Measurements from ENCODE around the gene IGFBP4. TPM values are rescaled to one million over a fixed set of nuclear protein-coding genes. Genes with fewer than 3 reads are reported as not detected.

IGFBP4 gene
- total RNA-seq, 2 experiments from 2014 or later: 5.6 to 6.5 TPM

- Mint-ChIP-seq H3K9me3 (no peaks in the 10 kb centered on the region), H3K4me1 (no peaks in the 10 kb centered on the region), H3K4me3 (no peak overlapping the region), H3K36me3 (no peaks in the 10 kb centered on the region), H3K27me3 (peaks cover 18% of the 10 kb centered on the region), H3K27ac (no peak overlapping the region)
- no peak for DNase-seq
Observed at GRCh38 chr17:40497695-40498094, 54.4 kb downstream of the IGFBP4 start.

DNA sequence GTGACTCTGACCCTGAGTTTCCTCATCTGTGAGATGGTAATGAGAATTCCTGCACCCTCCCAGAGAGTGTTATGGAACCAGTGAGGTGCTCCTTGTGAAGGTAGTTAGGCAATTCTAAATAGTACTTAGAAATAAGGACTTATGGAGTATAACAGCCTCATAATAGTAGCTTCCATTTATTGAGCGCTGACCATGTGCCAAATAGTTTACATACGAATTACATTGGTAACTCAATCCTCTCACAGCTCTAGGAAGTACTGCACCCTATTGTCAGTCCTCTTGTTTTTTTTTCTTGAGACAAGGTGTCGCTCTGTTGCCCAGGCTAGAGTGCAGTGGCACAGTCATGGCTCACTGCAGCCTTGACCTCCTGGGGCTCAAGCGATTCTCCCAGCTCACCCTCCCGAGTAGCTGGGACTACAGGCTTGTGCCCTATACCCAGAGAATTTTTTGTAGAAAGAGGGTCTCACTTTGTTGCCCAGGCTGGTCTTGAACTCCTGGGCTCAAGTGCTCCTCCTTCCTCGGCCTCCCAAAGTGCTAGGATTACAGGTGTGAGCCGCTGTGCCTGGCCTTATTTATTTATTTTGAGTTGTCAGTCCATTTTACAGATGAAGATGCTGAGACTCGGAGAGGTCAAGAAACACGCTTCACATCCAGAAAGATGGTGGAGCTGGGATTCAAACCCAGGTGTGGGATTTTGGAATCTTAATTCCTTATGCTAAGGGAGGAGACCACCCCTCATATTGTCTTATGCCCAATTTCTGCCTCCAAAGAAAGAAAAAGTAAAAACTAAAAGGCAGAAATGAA is 55.2 kb downstream of the IGFBP4 start:
- Mint-ChIP-seq H3K4me3 (no peak overlapping the region), H3K27ac (no peak overlapping the region), H3K36me3 (no peaks in the 10 kb centered on the region), H3K4me1 (no peaks in the 10 kb centered on the region), H3K9me3 (no peaks in the 10 kb centered on the region), H3K27me3 (peaks cover 18% of the 10 kb centered on the region)
- no peak for DNase-seq

GRCh38 chr17:40499551-40500189 is 56.4 kb downstream of the IGFBP4 start:
- H3K9me3 Mint-ChIP-seq: no peaks in the 10 kb centered on the region
- H3K4me1 Mint-ChIP-seq: no peaks in the 10 kb centered on the region
- no peaks in the 10 kb centered on the region for H3K36me3 Mint-ChIP-seq
- no peak overlapping the region for H3K4me3 Mint-ChIP-seq
- peaks cover 18% of the 10 kb centered on the region for H3K27me3 Mint-ChIP-seq
- DNase-seq: no peak
- no peak overlapping the region for H3K27ac Mint-ChIP-seq

DNA sequence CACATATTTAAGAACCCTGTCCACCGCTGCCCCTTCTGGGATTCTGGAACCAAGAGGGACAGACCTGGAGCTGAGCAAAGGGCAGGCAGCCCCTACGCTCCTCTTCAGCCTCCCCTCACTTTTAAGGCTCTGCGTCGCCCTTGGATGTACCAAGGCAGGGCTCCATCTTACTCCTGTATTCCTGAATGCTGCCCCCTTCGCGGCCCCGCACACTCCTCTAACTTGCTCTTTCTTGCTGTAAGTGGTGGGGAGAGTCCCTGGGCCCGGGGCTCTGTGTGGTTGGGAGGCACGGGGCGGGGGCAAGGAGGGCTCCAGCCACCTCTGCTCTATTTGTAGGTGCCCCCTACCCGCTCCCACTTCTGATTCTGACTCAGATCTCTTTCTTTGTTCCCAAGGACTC is 56.9 kb downstream of the IGFBP4 start:
- Mint-ChIP-seq H3K9me3 (no peaks in the 10 kb centered on the region), H3K4me1 (no peaks in the 10 kb centered on the region), H3K36me3 (no peaks in the 10 kb centered on the region), H3K4me3 (no peak overlapping the region), H3K27me3 (peaks cover 18% of the 10 kb centered on the region), H3K27ac (no peak overlapping the region)
- no peak for DNase-seq

DNA sequence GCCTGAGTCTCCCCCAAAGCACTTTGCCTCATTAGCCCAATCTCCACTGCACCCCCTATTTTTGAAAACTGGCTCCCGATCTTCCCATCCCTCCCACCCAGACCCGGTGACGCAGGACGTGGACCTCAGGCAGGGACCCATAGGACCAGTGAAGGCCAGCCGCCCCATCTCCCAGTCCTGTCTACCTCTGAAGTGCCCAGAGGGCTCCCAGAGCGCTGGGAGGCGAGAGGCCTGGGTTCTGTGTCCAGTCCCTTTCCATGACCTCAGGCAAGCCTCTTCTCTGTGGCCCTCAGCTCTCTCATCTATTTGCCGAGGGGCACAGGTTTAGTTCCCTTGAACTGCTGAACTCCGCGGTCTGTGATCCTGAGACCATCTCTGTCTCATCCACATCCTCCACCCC is 57.5 kb downstream of the IGFBP4 start:
- no peaks in the 10 kb centered on the region for H3K36me3 Mint-ChIP-seq
- H3K27ac Mint-ChIP-seq: no peak overlapping the region
- H3K27me3 Mint-ChIP-seq: peaks cover 18% of the 10 kb centered on the region
- H3K9me3 Mint-ChIP-seq: no peaks in the 10 kb centered on the region
- H3K4me3 Mint-ChIP-seq: no peak overlapping the region
- no peaks in the 10 kb centered on the region for H3K4me1 Mint-ChIP-seq
- no peak for DNase-seq

DNA sequence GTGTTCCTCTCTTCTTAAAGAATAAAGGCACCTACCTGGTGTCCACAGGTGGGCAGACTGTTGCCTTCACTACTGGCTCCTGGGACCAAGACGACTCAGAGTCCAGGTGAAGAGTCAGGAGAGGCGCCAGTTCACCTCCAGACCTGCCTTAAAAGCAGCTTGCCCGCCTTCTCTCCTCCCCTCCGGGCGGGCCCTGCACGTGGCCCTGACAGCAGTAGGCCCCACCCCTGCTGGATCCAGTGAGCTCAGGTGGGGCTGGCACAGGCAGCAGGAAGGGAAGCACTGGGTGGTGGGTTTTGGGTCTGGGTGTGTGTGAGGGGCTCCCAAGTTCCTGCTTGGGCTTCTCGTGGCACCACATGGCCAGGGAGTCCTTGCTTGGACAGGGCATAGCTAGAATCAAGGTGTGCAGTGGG is 58.3 kb downstream of the IGFBP4 start, which contains the start of gene TNS4:
Gene TNS4 (minus strand): TSS at position 125 of the 413 bp plus-strand sequence. CDS start 5,198 bp downstream, outside the sequence.
- no peaks in the 10 kb centered on the region for H3K36me3 Mint-ChIP-seq
- no peak within 1 kb of the TSS for H3K27ac Mint-ChIP-seq
- H3K4me1 Mint-ChIP-seq: no peaks in the 10 kb centered on the region
- no peaks in the 10 kb centered on the region for H3K9me3 Mint-ChIP-seq
- H3K27me3 Mint-ChIP-seq: peaks cover 18% of the 10 kb centered on the region
- H3K4me3 Mint-ChIP-seq: no peak within 1 kb of the TSS
- DNase-seq: no peak

- peaks cover 18% of the 10 kb centered on the region for H3K27me3 Mint-ChIP-seq
- H3K4me1 Mint-ChIP-seq: no peaks in the 10 kb centered on the region
- H3K4me3 Mint-ChIP-seq: no peak overlapping the region
- DNase-seq: no peak
- H3K36me3 Mint-ChIP-seq: no peaks in the 10 kb centered on the region
- no peaks in the 10 kb centered on the region for H3K9me3 Mint-ChIP-seq
- H3K27ac Mint-ChIP-seq: no peak overlapping the region
Observed at GRCh38 chr17:40502716-40503115, 59.5 kb downstream of the IGFBP4 start.

DNA sequence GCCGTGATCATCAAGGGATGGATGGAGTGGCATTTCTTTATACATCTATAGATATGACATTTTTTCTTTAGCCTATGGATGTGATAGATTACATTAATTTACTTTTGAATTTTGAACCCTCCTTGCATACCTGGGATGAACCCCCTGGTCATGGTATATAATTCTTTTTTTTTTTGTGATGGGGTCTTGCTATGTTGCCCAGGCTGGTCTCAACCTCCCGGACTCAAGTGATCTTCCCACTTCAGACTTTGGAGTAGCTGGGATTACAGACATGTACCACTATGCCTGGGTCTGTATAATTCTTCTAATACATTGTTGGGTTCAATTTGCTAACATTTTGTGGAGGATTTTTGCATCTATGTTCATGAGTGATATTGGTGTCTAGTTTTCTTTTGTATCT is 59.9 kb downstream of the IGFBP4 start:
- DNase-seq: no peak
- Mint-ChIP-seq H3K9me3 (no peaks in the 10 kb centered on the region), H3K4me1 (no peaks in the 10 kb centered on the region), H3K4me3 (no peak overlapping the region), H3K36me3 (no peaks in the 10 kb centered on the region), H3K27me3 (peaks cover 18% of the 10 kb centered on the region), H3K27ac (no peak overlapping the region)

DNA sequence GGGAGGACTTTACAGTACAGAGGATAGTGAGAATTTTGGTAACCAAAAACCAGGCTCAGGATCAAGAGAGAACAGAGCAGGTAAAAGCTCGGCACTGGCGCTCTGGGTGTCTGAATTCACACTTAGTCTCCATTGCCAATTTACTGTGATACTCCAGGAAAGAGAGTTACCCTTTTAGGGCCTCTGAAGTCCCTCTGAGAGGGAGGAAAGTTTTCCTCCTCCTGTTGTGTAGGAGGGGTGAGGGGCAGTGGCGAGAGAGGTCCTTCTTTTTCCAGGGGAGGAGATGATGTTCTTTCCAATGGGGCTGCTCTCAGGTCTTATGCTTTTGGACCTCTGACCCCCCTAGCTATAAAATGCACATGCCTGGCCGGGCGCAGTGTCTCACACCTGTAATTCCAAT is 63.5 kb downstream of the IGFBP4 start:
- Mint-ChIP-seq H3K4me1 (no peaks in the 10 kb centered on the region), H3K4me3 (no peak overlapping the region), H3K9me3 (no peaks in the 10 kb centered on the region), H3K27me3 (peaks cover 4% of the 10 kb centered on the region), H3K36me3 (no peaks in the 10 kb centered on the region), H3K27ac (no peak overlapping the region)
- no peak for DNase-seq

Other genes with a start within 250 kb of the IGFBP4 start
- gene WIPF2, start 224.1 kb upstream of the IGFBP4 start, total RNA-seq: 10 to 100 TPM; 15.7 to 17.4 TPM
- gene CDC6, start 155.6 kb upstream of the IGFBP4 start, total RNA-seq: 100 to 1,000 TPM; 144 to 149 TPM
- 10 to 100 TPM; 31.2 to 33.3 TPM for gene RARA, start 134.3 kb upstream of the IGFBP4 start, total RNA-seq
- gene GJD3, start 78.7 kb upstream of the IGFBP4 start, total RNA-seq: not detected
- gene TOP2A, start 25.6 kb upstream of the IGFBP4 start, total RNA-seq: 100 to 1,000 TPM; 244 to 245 TPM
- 1 to 10 TPM; 7.3 to 7.6 TPM for gene TNS4, start 58.2 kb downstream of the IGFBP4 start, total RNA-seq
- 100 to 1,000 TPM; 260 to 274 TPM for gene CCR7, start 122.0 kb downstream of the IGFBP4 start, total RNA-seq
- 100 to 1,000 TPM; 107 to 118 TPM for gene SMARCE1, start 204.4 kb downstream of the IGFBP4 start, total RNA-seq
- gene KRT222, start 221.7 kb downstream of the IGFBP4 start, total RNA-seq: under 1 TPM in 1 of 2 experiments, not detected in 1; 0.22 TPM